Fibroblast of lung (primary cell): ENCODE measurements around the gene MEGF6. TPM values are rescaled to one million over a fixed set of nuclear protein-coding genes. Genes with fewer than 3 reads are reported as not detected.
A peak's percentile ranks its signal among the peaks of the same experiment; 100 is the strongest.

Source experiments
- DNase-seq, 2 donors: peaks; one replicate each; pipeline versions ENCODE4 v3.0.0 to v3.0.0-alpha.2; 2010; ENCODE audit warnings: low read depth in 2 of 2
- H2AFZ ChIP-seq: 2 replicates; pipeline ENCODE4 v1.5.1; 2012; ENCODE audit warnings: low read length, control low read depth, inconsistent platforms
- H3K27ac ChIP-seq: 2 replicates; pipeline ENCODE4 v1.5.1; 2011; ENCODE audit warnings: low read length, control low read depth; ENCODE audit not compliant: insufficient read depth
- H3K27me3 ChIP-seq: 2 replicates; pipeline ENCODE4 v1.5.1; 2011; ENCODE audit warnings: mild to moderate bottlenecking, low read length; ENCODE audit not compliant: control insufficient read depth, insufficient read depth
- H3K36me3 ChIP-seq: 2 replicates; pipeline ENCODE4 v1.5.1; 2011; ENCODE audit warnings: low read length; ENCODE audit not compliant: control insufficient read depth, insufficient read depth
- H3K4me1 ChIP-seq: 2 replicates; pipeline ENCODE4 v1.5.1; 2011; ENCODE audit warnings: low read length; ENCODE audit not compliant: control insufficient read depth, insufficient read depth; ENCODE audit errors: extremely low read depth
- H3K4me2 ChIP-seq: 2 replicates; pipeline ENCODE4 v1.5.1; 2011; ENCODE audit warnings: low read length, control low read depth; ENCODE audit not compliant: insufficient read depth; ENCODE audit errors: extremely low read depth
- H3K4me3 ChIP-seq, 4 experiments: fragments of 200-600 bp in 1 of 4; sonication (generic) in 1 of 4; replicated peaks in 1 of 4; 2 replicates each; pipeline ENCODE4 v1.5.1; 2011 to 2016; ENCODE audit warnings: low read length in 4 of 4, low read depth in 3 of 4, mild to moderate bottlenecking in 3 of 4, control low read depth in 2 of 4, inconsistent platforms in 1 of 4, mixed read lengths in 1 of 4; ENCODE audit not compliant: insufficient read depth in 1 of 4; ENCODE audit errors: control extremely low read depth in 1 of 4
- H3K79me2 ChIP-seq: 2 replicates; pipeline ENCODE4 v1.5.1; 2012; ENCODE audit warnings: mild to moderate bottlenecking, low read length, inconsistent platforms; ENCODE audit not compliant: control insufficient read depth, insufficient read depth
- H3K9ac ChIP-seq: 2 replicates; pipeline ENCODE4 v1.5.1; 2011; ENCODE audit warnings: mild to moderate bottlenecking, low read length, control low read depth; ENCODE audit not compliant: insufficient read depth
- H3K9me3 ChIP-seq: 2 replicates; pipeline ENCODE4 v1.5.1; 2012; ENCODE audit warnings: low read depth, low read length; ENCODE audit not compliant: control insufficient read depth, insufficient read depth
- H4K20me1 ChIP-seq: 2 replicates; pipeline ENCODE4 v1.5.1; 2011; ENCODE audit warnings: low read length; ENCODE audit not compliant: control insufficient read depth, insufficient read depth; ENCODE audit errors: extremely low read depth
- CTCF ChIP-seq, 2 donors: IDR thresholded peaks in 1 of 2; conservative IDR thresholded peaks in 1 of 2; 1 replicate in 1 of 2; 2 replicates in 1 of 2; pipeline ENCODE4 v1.5.1; 2011 to 2012; ENCODE audit warnings: low read length in 2 of 2, control low read depth in 1 of 2, inconsistent platforms in 1 of 2, low read depth in 1 of 2, mild to moderate bottlenecking in 1 of 2
- EZH2 ChIP-seq: IDR thresholded peaks from 2 replicates; pipeline ENCODE4 v1.5.1; 2012; ENCODE audit warnings: low read length, control low read depth, mild to moderate bottlenecking; ENCODE audit errors: missing control alignments
- polyA plus RNA-seq, 2 donors: library from polyadenylated mRNA; depleted of rRNA in 1 of 2; stranded (reverse) in 1 of 2; unstranded in 1 of 2; fragments of >200 nt; gene quantifications; 2 replicates each; pipeline ENCODE4 v1.2.1, GENCODE V29; 2011 to 2012; ENCODE audit warnings: missing spikeins in 1 of 2
- total RNA-seq: library from RNA; depleted of rRNA; stranded (reverse); fragments of >200 nt; gene quantifications from 2 replicates; pipeline ENCODE4 v1.2.1, GENCODE V29; 2014

The MEGF6 gene
- total and polyA plus RNA-seq, 2 donors (not counting 1 experiment from before 2014, with no cell fraction given): 1.6 to 11.6 TPM

GRCh38 chr1:3488432-3488831 is 122.9 kb downstream of the MEGF6 start:
- no peaks in the 10 kb centered on the region for H3K9me3 ChIP-seq
- no peaks in the 10 kb centered on the region for H3K36me3 ChIP-seq
- no peak overlapping the region for H3K4me2 ChIP-seq
- no peak overlapping the region for H3K9ac ChIP-seq
- no peaks in the 10 kb centered on the region for H3K79me2 ChIP-seq
- DNase-seq: no peak
- H4K20me1 ChIP-seq: no peaks in the 10 kb centered on the region
- no peak overlapping the region for H3K4me3 ChIP-seq
- no peak for TF ChIP-seq EZH2
- no peak for TF ChIP-seq CTCF (conservative IDR thresholded peaks at IDR 0.05 in 1 of 2, IDR thresholded peaks at IDR 0.05 in 1 of 2; ENCODE audit: low read depth in 1 of 2, low read length in 2 of 2)
- H2AFZ ChIP-seq: no peak overlapping the region
- no peak overlapping the region for H3K27ac ChIP-seq
- no peaks in the 10 kb centered on the region for H3K4me1 ChIP-seq
- no peaks in the 10 kb centered on the region for H3K27me3 ChIP-seq

- no peaks in the 10 kb centered on the region for H3K36me3 ChIP-seq
- TF ChIP-seq CTCF (conservative IDR thresholded peaks at IDR 0.05 in 1 of 2, IDR thresholded peaks at IDR 0.05 in 1 of 2; ENCODE audit: low read depth in 1 of 2, low read length in 2 of 2): no peak
- TF ChIP-seq EZH2: no peak
- H3K27ac ChIP-seq: no peak overlapping the region
- no peaks in the 10 kb centered on the region for H3K4me1 ChIP-seq
- H2AFZ ChIP-seq: no peak overlapping the region
- no peak overlapping the region for H3K9ac ChIP-seq
- no peaks in the 10 kb centered on the region for H3K79me2 ChIP-seq
- no peaks in the 10 kb centered on the region for H3K27me3 ChIP-seq
- H3K4me3 ChIP-seq: no peak overlapping the region
- no peaks in the 10 kb centered on the region for H4K20me1 ChIP-seq
- H3K4me2 ChIP-seq: no peak overlapping the region
- DNase-seq: no peak
- H3K9me3 ChIP-seq: no peaks in the 10 kb centered on the region
Measured at GRCh38 chr1:3485016-3485415, 126.3 kb downstream of the MEGF6 start.

- Histone ChIP-seq H3K36me3 (no peaks in the 10 kb centered on the region), H3K9me3 (no peaks in the 10 kb centered on the region), H3K4me1 (no peaks in the 10 kb centered on the region), H3K4me2 (no peak overlapping the region), H3K9ac (no peak overlapping the region), H4K20me1 (no peaks in the 10 kb centered on the region), H3K4me3 (no peak overlapping the region), H3K27ac (no peak overlapping the region), H2AFZ (no peak overlapping the region), H3K27me3 (no peaks in the 10 kb centered on the region), H3K79me2 (no peaks in the 10 kb centered on the region)
- no peak for DNase-seq
- TF ChIP-seq CTCF (conservative IDR thresholded peaks at IDR 0.05 in 1 of 2, IDR thresholded peaks at IDR 0.05 in 1 of 2; ENCODE audit: low read depth in 1 of 2, low read length in 2 of 2) (peak; percentile 81 to 86), EZH2 (no peak)
Measured at GRCh38 chr1:3483801-3484444, 127.4 kb downstream of the MEGF6 start.
